Neuron (in vitro differentiated cells): ENCODE measurements around the gene ITPRIP.

Experiments used
- H2AFZ ChIP-seq: one replicate; pipeline ENCODE4 v1.6.1; 2013; ENCODE audit warnings: low read depth, mild to moderate bottlenecking, inconsistent platforms, low read length, moderate library complexity
- H3K27me3 ChIP-seq: one replicate; pipeline ENCODE4 v1.6.1; 2013; ENCODE audit warnings: low read length; ENCODE audit not compliant: insufficient read depth
- H3K36me3 ChIP-seq: one replicate; pipeline ENCODE4 v1.6.1; 2013; ENCODE audit warnings: low read length; ENCODE audit not compliant: insufficient read depth
- H3K4me1 ChIP-seq: one replicate; pipeline ENCODE4 v1.6.1; 2013; ENCODE audit warnings: low read length; ENCODE audit not compliant: insufficient read depth
- H3K4me3 ChIP-seq: 2 replicates; pipeline ENCODE4 v1.5.1; 2013; ENCODE audit warnings: mild to moderate bottlenecking, low read length, moderate library complexity
- H3K9me3 ChIP-seq: one replicate; pipeline ENCODE4 v1.6.1; 2013; ENCODE audit warnings: low read length

The ITPRIP gene, protein sequence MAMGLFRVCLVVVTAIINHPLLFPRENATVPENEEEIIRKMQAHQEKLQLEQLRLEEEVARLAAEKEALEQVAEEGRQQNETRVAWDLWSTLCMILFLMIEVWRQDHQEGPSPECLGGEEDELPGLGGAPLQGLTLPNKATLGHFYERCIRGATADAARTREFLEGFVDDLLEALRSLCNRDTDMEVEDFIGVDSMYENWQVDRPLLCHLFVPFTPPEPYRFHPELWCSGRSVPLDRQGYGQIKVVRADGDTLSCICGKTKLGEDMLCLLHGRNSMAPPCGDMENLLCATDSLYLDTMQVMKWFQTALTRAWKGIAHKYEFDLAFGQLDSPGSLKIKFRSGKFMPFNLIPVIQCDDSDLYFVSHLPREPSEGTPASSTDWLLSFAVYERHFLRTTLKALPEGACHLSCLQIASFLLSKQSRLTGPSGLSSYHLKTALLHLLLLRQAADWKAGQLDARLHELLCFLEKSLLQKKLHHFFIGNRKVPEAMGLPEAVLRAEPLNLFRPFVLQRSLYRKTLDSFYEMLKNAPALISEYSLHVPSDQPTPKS

DNA sequence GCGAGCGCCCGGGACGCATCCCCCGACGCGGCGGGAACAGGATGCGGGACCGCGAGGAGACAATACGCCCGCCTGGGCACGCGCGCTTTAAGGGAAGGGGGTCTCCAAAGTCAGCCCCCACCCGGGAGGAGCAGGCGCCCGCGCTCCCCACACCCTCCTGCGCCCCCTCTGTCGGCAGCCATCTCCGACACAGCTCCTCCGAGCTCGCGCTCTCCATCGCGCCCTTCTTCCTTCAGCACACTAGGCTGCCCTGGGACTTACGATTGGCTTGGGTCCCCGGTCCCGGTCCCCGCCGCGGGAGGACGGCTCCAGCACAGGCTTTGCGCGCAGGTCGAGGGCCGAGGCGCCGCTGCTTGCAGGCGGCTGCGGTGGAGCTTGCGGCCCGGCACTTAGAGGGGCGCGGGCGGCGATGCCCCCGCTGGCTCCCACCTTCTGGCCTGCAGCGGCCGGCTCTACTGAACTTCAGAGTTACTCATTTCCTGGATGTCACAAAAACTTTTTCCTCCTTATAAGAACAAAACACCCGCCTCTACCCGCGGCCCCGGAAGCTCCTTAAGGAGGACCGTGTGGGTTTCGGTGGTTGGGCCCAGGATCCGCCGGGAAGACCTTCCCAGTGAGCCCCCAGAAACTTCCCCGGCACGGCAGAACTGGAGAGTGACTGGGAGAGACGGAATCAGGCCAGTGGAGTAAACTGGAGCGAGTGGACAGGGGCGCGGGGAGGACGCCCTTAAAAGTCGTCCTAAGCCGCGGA is at the start of gene ITPRIP:
ITPRIP (minus strand) TSS at position 481 of the 751 bp plus-strand sequence. CDS start 22,414 bp downstream, outside the sequence.
- Histone ChIP-seq H3K9me3 (no peaks in the 10 kb centered on the region), H3K36me3 (no peaks in the 10 kb centered on the region), H2AFZ (peak within 1 kb of the TSS; percentile 92), H3K4me3 (peak within 1 kb of the TSS; percentile 67), H3K27me3 (peaks cover 24% of the 10 kb centered on the region), H3K4me1 (peaks cover 18% of the 10 kb centered on the region)

DNA sequence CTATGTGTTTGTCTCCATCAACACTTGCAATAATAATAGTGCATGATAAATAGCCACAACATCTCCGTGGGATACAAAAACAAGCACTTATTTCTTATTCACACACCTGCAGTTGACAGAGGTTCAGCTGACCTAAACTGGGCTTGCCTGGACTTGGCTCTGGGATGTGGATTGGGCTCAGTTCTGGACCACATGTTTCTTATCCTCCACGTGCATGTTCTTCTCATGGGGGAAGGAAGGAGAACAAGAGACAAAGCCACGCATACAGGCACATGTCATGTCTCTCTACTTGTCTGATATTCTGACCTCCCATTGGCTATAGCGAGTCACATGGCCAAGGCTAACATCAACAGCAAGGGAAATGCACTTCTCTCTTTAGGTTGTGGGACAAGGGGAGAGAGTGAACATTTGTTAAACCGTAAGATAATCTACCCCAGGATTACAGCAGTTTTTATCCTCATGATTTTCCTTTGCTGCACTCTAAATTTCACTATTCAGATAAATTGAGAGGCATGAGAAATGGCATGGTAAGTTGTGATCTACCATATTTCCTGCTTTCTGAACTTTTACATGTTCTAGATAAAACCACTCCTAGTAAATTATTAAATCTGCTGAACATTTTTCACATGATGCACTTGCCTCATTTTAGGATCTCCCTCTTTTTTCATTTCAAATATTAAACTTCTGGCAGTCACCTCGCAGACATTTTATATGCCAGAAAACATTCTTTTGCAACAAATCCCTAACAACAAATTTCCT is 49.0 kb upstream of the ITPRIP start:
- Histone ChIP-seq H3K4me1 (no peaks in the 10 kb centered on the region), H2AFZ (no peak overlapping the region), H3K36me3 (no peaks in the 10 kb centered on the region), H3K4me3 (no peak overlapping the region), H3K9me3 (no peaks in the 10 kb centered on the region), H3K27me3 (no peaks in the 10 kb centered on the region)

DNA sequence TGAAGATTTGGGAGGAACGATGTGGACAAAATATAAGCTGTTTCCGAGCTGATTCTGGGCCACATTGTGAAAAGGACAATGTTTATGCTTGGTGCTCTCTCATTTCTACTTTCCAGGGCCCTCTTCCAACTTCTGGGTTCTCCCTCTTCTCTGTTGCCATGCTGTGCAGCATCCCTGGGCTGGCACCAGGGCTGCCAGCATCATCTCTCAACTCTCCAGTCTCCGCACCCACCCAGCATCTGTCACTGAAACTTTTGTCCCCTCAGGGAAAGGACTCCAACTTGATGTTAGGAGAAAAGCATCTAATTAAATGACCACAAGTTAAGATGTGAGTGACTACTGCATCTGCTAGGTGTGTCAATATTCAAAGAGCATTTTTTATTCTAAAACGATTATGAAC is 42.1 kb upstream of the ITPRIP start:
- H3K36me3 ChIP-seq: no peaks in the 10 kb centered on the region
- H3K27me3 ChIP-seq: no peaks in the 10 kb centered on the region
- H3K4me3 ChIP-seq: no peak overlapping the region
- peaks cover 3% of the 10 kb centered on the region for H3K4me1 ChIP-seq
- H3K9me3 ChIP-seq: no peaks in the 10 kb centered on the region
- H2AFZ ChIP-seq: no peak overlapping the region

DNA sequence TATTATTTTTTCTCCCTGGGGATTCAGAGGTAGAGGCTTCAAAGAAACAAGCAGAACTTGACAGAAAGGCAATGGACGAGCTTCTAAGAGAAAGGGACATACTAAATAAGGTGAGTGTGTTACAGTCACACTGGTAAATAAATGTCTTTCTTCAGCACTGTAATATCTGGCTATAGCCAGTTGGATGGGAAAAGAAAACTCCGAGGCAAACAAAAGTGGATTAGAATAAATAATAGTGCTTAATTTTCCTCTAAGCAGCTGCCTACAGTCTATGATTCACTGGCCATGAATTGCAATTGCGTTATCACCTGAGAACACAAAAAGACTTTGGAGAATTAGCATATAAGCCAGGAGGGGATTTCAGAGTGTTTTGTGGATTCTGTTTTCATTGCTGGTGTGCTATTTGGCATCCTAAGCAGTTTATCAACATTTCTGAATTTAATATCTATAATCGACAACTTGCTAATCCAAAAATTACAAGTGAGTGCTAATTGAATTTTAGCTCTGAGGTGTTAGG is 38.6 kb upstream of the ITPRIP start:
- Histone ChIP-seq H3K4me3 (no peak overlapping the region), H3K9me3 (no peaks in the 10 kb centered on the region), H3K27me3 (no peaks in the 10 kb centered on the region), H2AFZ (no peak overlapping the region), H3K36me3 (no peaks in the 10 kb centered on the region), H3K4me1 (peaks cover 3% of the 10 kb centered on the region)

DNA sequence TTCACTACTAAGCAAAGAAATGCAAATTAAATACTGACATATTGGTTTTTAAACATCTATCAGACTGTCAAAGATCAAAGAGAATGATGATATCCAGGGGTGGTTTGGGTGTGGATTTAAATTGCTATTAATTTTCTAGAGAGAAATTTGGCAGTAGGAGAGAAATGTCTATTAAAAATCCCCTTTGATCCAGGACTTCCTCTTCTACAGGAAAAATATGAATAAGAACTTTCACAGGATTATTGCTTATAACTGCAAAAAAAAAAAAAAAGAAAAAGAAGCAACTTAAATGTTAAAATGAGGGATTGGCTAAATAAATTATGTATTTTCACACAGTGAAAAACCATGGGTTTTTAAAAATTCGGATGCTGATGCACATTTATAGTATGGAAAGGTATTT is 36.3 kb upstream of the ITPRIP start:
- peaks cover 3% of the 10 kb centered on the region for H3K4me1 ChIP-seq
- H3K36me3 ChIP-seq: no peaks in the 10 kb centered on the region
- no peaks in the 10 kb centered on the region for H3K27me3 ChIP-seq
- H2AFZ ChIP-seq: no peak overlapping the region
- peaks cover 4% of the 10 kb centered on the region for H3K9me3 ChIP-seq
- no peak overlapping the region for H3K4me3 ChIP-seq

DNA sequence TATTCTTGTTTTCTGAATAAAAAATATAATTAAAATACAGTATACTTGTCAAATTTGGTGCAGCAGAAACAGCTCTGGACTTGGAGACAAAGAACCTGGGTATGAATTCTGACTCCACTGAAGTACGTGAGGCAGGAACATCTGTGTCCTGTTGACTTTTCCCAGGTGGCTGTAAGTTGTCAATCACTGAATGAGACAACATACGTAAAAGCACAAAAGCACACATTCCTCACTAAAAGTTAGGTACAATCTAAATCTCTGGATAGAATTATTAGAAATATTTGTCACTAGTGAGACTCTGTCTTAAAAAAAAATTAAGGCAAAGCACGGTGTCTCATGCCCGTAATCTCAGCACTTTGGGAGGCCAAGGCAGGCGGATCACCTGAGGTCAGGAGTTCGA is 33.5 kb upstream of the ITPRIP start:
- H3K9me3 ChIP-seq: peaks cover 4% of the 10 kb centered on the region
- peaks cover 10% of the 10 kb centered on the region for H3K4me1 ChIP-seq
- H3K4me3 ChIP-seq: no peak overlapping the region
- no peaks in the 10 kb centered on the region for H3K36me3 ChIP-seq
- no peak overlapping the region for H2AFZ ChIP-seq
- H3K27me3 ChIP-seq: no peaks in the 10 kb centered on the region

DNA sequence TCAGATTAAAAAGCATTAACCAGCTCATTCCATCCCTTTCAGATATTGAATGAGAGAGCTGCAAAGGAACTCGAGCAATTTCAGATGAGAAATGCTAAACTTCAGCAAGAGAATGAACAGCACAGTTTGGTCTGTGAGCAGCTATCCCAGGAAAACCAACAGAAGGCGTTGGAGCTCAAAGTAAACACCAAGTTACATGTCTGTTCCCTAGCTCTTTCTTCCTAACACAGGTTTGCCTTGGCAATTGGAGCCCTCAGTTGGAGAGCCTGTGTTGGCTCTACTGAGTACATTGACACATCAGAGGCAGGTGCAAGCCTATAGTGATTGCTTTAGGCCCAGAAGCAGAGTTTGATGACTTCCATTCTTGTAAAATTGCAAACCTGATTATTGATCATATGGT is 30.1 kb upstream of the ITPRIP start:
- Histone ChIP-seq H3K36me3 (no peaks in the 10 kb centered on the region), H2AFZ (peak overlapping the region; percentile 28), H3K4me1 (peaks cover 10% of the 10 kb centered on the region), H3K4me3 (no peak overlapping the region), H3K27me3 (no peaks in the 10 kb centered on the region), H3K9me3 (peaks cover 6% of the 10 kb centered on the region)

DNA sequence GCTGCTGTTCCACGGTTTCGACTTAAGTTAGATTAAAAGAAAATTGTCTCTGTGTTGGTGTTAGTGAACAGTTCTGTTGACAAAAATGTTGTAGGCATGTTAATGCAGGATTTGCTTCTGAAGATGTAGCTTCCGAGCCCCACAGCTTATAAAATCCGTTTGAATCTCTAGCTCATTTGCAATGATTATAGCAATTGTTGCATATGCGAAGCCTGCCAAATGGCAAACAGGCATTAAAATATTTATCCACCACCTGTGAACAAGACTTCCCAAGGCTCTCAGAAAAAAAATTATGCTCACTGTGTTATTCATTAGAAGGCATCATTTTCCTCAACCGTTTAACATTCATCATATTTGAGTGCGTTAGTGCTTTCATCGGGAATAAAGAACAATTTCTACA is 29.6 kb upstream of the ITPRIP start:
- Histone ChIP-seq H3K27me3 (no peaks in the 10 kb centered on the region), H3K4me3 (no peak overlapping the region), H2AFZ (peak overlapping the region; percentile 28), H3K4me1 (peaks cover 10% of the 10 kb centered on the region), H3K9me3 (peaks cover 6% of the 10 kb centered on the region), H3K36me3 (no peaks in the 10 kb centered on the region)

DNA sequence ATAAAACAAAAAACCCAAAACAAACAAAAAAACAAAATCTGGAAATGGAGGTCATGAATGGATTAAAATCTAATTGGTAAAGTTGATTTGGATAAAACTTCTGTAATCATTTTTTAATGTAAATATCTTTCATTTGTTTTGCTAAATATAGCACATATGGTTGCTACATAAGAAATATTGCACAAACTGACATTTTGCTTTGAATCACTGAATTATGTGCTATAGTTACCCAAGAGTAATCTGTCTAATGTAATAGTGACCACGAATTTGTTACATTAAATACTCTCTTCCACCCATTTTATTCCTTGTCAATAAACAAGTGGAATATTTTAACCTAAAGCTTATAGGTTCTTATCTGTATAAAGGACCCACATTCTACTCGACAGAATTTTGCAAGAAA is 21.5 kb upstream of the ITPRIP start:
- Histone ChIP-seq H2AFZ (no peak overlapping the region), H3K4me1 (no peaks in the 10 kb centered on the region), H3K9me3 (peaks cover 2% of the 10 kb centered on the region), H3K4me3 (no peak overlapping the region), H3K27me3 (peaks cover 4% of the 10 kb centered on the region), H3K36me3 (no peaks in the 10 kb centered on the region)

DNA sequence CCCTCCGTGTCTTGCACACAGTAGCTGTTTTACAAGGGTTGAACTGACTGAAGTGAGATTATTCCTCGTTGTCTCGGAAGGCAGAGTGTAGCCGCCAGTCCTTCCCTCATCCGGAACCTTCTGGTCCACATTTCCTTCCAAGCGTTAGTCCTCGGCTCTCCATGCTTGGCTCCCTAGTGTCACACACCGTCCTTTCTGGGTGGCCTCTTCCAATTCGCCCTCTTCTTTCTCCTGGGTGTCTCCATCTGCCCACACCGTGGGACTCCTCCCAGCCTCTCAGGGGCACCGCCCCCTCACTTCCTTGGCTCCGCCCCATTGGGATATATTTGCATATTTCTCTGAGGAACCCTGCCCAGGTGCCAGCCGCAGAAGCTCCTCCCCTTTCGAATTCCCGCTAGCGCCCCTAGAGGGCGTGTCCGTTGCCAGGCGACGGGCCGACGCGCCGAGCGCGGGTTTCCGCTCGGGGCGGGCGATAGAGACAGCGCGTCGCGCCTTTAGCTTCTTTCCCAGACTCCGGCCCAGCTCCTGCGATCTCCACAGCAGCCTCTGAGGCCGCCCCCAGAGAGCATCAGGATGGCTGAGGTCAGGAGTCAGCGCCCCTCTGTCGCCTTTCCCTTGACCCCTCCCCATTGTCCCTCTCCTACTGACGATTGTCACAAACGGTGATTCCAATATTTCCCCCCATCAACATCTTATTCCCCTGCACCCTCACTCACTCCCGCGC is 15.2 kb upstream of the ITPRIP start, which contains the start of gene CFAP58:
CFAP58 (plus strand) TSS at position 509 of the 724 bp plus-strand sequence; CDS start at position 574, 65 bp downstream.
- H2AFZ ChIP-seq: no peak within 1 kb of the TSS
- peaks cover 9% of the 10 kb centered on the region for H3K27me3 ChIP-seq
- H3K4me3 ChIP-seq: no peak within 1 kb of the TSS
- H3K4me1 ChIP-seq: no peaks in the 10 kb centered on the region
- H3K9me3 ChIP-seq: no peaks in the 10 kb centered on the region
- no peaks in the 10 kb centered on the region for H3K36me3 ChIP-seq

DNA sequence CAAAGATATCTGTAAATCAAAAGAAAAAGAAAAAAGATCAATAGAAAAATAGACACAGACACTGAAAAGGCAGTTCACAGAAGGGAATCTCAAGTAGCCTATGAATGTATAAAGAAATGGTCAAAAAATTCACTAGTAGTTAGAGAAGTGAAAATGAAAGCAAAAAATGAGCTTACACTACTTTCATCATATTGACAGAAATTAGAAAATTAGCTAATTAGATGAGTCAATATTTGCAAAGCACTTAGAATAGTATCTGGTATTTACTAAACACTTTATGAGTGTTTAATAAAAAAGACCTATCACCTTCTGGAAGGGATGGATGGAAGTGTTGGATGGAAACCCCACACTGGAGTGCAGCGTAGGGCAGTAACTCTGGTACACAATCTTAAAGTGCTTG is 13.7 kb upstream of the ITPRIP start:
- Histone ChIP-seq H2AFZ (no peak overlapping the region), H3K4me1 (no peaks in the 10 kb centered on the region), H3K36me3 (no peaks in the 10 kb centered on the region), H3K9me3 (no peaks in the 10 kb centered on the region), H3K27me3 (peaks cover 9% of the 10 kb centered on the region), H3K4me3 (no peak overlapping the region)

DNA sequence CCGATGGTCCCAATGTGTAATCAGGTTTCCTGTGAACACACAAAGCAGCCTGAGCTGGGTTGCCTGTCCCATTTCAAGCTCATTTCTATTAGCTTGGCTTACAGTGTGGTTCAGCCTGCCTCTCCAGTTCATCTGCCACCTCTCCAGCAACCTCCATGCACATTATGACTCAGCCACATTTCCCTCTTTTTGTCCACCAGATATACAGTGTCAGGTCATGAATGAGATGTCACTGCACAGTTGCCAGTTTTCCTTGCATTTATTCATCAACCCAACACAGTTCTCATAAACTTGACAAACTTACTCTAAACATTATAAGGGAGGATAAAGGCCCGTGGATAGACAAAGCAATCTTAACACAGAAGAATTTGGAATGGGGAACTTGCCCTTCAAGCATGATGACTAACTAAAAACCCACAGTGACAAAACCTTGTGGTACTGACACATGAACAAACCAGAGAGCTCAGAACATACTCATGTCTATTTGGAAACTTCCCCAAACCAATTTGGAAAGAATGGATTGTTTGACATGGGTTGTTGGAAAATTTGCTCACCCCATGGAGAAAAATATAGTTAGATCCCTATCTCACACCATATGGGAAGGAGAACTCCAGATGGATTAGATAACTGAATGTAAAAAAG is 12.9 kb upstream of the ITPRIP start:
- no peaks in the 10 kb centered on the region for H3K36me3 ChIP-seq
- no peaks in the 10 kb centered on the region for H3K4me1 ChIP-seq
- no peak overlapping the region for H3K4me3 ChIP-seq
- no peaks in the 10 kb centered on the region for H3K9me3 ChIP-seq
- peaks cover 9% of the 10 kb centered on the region for H3K27me3 ChIP-seq
- H2AFZ ChIP-seq: no peak overlapping the region
